ENCODE data around the gene FZR1.

Gene FZR1

GRCh38 chr19:3497757-3498520 is 8.2 kb upstream of the FZR1 start:
- H3K23ac ChIP-seq (ENCODE audit: low read length) = no peak overlapping the region
- no peaks in the 10 kb centered on the region for H3K27me3 ChIP-seq (ENCODE audit: insufficient read depth, low read length)
- H3K79me1 ChIP-seq (ENCODE audit: low read length) = peaks cover 9% of the 10 kb centered on the region
- no peak overlapping the region for H3K4me2 ChIP-seq (ENCODE audit: low read length)
- H2BK120ac ChIP-seq (ENCODE audit: insufficient read depth, low read length, poor library complexity) = no peak overlapping the region
- no peak overlapping the region for H4K91ac ChIP-seq (ENCODE audit: low read depth, low read length)
- H4K8ac ChIP-seq (ENCODE audit: low read depth, low read length) = no peak overlapping the region
- no CpG with 5 or more reads among the region's 5 CpGs for WGBS (ENCODE audit: extremely low coverage, insufficient coverage, insufficient read length)
- H3K9ac ChIP-seq (ENCODE audit: low read length) = no peak overlapping the region
- H2BK5ac ChIP-seq (ENCODE audit: low read depth, low read length, poor library complexity) = no peak overlapping the region
- H3K36me3 ChIP-seq (ENCODE audit: control insufficient read depth in 1 of 2, insufficient read depth in 2 of 2, low read length in 2 of 2) = peaks cover 27 to 35% of the 10 kb centered on the region in 2 experiments
- H3K79me2 ChIP-seq (ENCODE audit: control insufficient read depth, insufficient read depth, low read length, poor library complexity) = peaks cover 9% of the 10 kb centered on the region
- H3K9me3 ChIP-seq (ENCODE audit: insufficient read depth, low read depth, low read length) = no peaks in the 10 kb centered on the region
- no peak overlapping the region for H2BK12ac ChIP-seq (ENCODE audit: low read length)
- no peak overlapping the region for H3K4me3 ChIP-seq (ENCODE audit: low read depth, low read length)
- no peak overlapping the region for H4K12ac ChIP-seq (ENCODE audit: low read depth, low read length)
- no peak overlapping the region for H3K14ac ChIP-seq (ENCODE audit: low read length)
- no peak overlapping the region for H2AK5ac ChIP-seq (ENCODE audit: low read length)
- DNase-seq = no peak
- H3K18ac ChIP-seq (ENCODE audit: low read length) = peak overlapping the region; percentile 17
- no peak overlapping the region for H3K4ac ChIP-seq (ENCODE audit: low read depth, low read length)
- no peak overlapping the region for H3K27ac ChIP-seq (ENCODE audit: low read depth, low read length)
- no peak overlapping the region for H2AFZ ChIP-seq (ENCODE audit: insufficient read depth, low read length, poor library complexity)
- H3K4me1 ChIP-seq (ENCODE audit: control insufficient read depth in 1 of 2, insufficient read depth in 2 of 2, low read length in 2 of 2) = peaks cover 0 to 6% of the 10 kb centered on the region in 2 experiments

DNA sequence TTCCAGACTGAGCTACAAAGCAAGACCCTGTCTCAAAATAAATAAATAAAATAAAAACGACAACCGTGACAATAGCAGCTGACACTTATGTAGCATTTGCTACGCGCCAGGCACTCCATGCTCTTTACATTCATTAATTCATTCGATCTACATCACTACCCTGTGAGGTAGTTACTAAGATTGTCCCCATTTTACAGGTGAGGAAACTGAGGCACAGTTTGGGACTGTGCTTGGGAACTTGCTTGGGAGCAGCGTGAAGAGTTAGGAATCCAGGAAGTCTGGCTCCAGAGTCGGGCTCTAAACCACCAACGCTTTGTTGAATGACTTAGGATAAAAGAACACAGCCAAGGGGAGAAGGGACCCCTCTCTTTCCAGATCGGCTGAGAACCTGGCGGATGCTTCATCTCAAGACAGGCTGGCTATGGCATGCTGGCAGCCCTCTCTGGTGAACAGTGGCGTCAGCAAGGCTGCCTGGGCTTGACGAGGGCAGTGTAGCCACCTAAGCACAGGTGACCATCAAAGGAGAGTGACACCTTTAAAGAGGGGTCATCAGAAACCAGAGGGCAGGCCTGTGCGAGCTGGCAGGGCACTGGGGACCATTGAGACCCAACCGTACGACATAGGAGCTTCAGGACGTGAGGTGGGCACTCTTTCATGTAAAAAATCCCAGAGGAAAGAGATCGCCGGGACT is 6.2 kb upstream of the FZR1 start:
- H3K36me3 ChIP-seq (ENCODE audit: control insufficient read depth in 1 of 2, insufficient read depth in 2 of 2, low read length in 2 of 2) = peaks cover 14 to 20% of the 10 kb centered on the region in 2 experiments
- peaks cover 9% of the 10 kb centered on the region for H3K79me2 ChIP-seq (ENCODE audit: control insufficient read depth, insufficient read depth, low read length, poor library complexity)
- no peak overlapping the region for H2BK12ac ChIP-seq (ENCODE audit: low read length)
- peak overlapping the region; percentile 89 for H4K12ac ChIP-seq (ENCODE audit: low read depth, low read length)
- H3K79me1 ChIP-seq (ENCODE audit: low read length) = peaks cover 9% of the 10 kb centered on the region
- H3K9ac ChIP-seq (ENCODE audit: low read length) = peak overlapping the region; percentile 81
- H3K23ac ChIP-seq (ENCODE audit: low read length) = no peak overlapping the region
- peak overlapping the region; percentile 99 for H2BK120ac ChIP-seq (ENCODE audit: insufficient read depth, low read length, poor library complexity)
- peak overlapping the region; percentile 84 for H3K4me2 ChIP-seq (ENCODE audit: low read length)
- no peaks in the 10 kb centered on the region for H3K9me3 ChIP-seq (ENCODE audit: insufficient read depth, low read depth, low read length)
- H3K14ac ChIP-seq (ENCODE audit: low read length) = peak overlapping the region; percentile 99
- H3K27ac ChIP-seq (ENCODE audit: low read depth, low read length) = no peak overlapping the region
- no peaks in the 10 kb centered on the region for H3K27me3 ChIP-seq (ENCODE audit: insufficient read depth, low read length)
- H4K91ac ChIP-seq (ENCODE audit: low read depth, low read length) = peak overlapping the region; percentile 99
- peak overlapping the region; percentile 98 for H2AFZ ChIP-seq (ENCODE audit: insufficient read depth, low read length, poor library complexity)
- no CpG with 5 or more reads among the region's 18 CpGs for WGBS (ENCODE audit: extremely low coverage, insufficient coverage, insufficient read length)
- H4K8ac ChIP-seq (ENCODE audit: low read depth, low read length) = peak overlapping the region; percentile 95
- H3K4ac ChIP-seq (ENCODE audit: low read depth, low read length) = peak overlapping the region; percentile 83
- peaks cover 0 to 6% of the 10 kb centered on the region in 2 experiments for H3K4me1 ChIP-seq (ENCODE audit: control insufficient read depth in 1 of 2, insufficient read depth in 2 of 2, low read length in 2 of 2)
- peak overlapping the region; percentile 97 for H3K18ac ChIP-seq (ENCODE audit: low read length)
- peak overlapping the region; percentile 89 for H3K4me3 ChIP-seq (ENCODE audit: low read depth, low read length)
- peak overlapping the region; percentile 33 for H2AK5ac ChIP-seq (ENCODE audit: low read length)
- no peak for DNase-seq
- H2BK5ac ChIP-seq (ENCODE audit: low read depth, low read length, poor library complexity) = peak overlapping the region; percentile 99

- Histone ChIP-seq H2BK12ac (ENCODE audit: low read length) (peak within 1 kb of the TSS; percentile 92), H3K9ac (ENCODE audit: low read length) (peak within 1 kb of the TSS; percentile 99), H3K27ac (ENCODE audit: low read depth, low read length) (peak within 1 kb of the TSS; percentile 94), H3K36me3 (ENCODE audit: control insufficient read depth in 1 of 2, insufficient read depth in 2 of 2, low read length in 2 of 2) (peaks cover 10 to 17% of the 10 kb centered on the region in 2 experiments), H3K4me3 (ENCODE audit: low read depth, low read length) (peak within 1 kb of the TSS; percentile 89), H3K14ac (ENCODE audit: low read length) (peak within 1 kb of the TSS; percentile 99), H3K4ac (ENCODE audit: low read depth, low read length) (peak within 1 kb of the TSS; percentile 95), H3K27me3 (ENCODE audit: insufficient read depth, low read length) (no peaks in the 10 kb centered on the region), H4K12ac (ENCODE audit: low read depth, low read length) (peak within 1 kb of the TSS; percentile 89), H2AK5ac (ENCODE audit: low read length) (peak within 1 kb of the TSS; percentile 33), H3K79me1 (ENCODE audit: low read length) (peaks cover 12% of the 10 kb centered on the region), H2AFZ (ENCODE audit: insufficient read depth, low read length, poor library complexity) (peak within 1 kb of the TSS; percentile 98), H3K4me1 (ENCODE audit: control insufficient read depth in 1 of 2, insufficient read depth in 2 of 2, low read length in 2 of 2) (peaks cover 0 to 6% of the 10 kb centered on the region in 2 experiments), H2BK120ac (ENCODE audit: insufficient read depth, low read length, poor library complexity) (peak within 1 kb of the TSS; percentile 99), H4K8ac (ENCODE audit: low read depth, low read length) (peak within 1 kb of the TSS; percentile 95), H3K23ac (ENCODE audit: low read length) (no peak within 1 kb of the TSS), H3K9me3 (ENCODE audit: insufficient read depth, low read depth, low read length) (no peaks in the 10 kb centered on the region), H3K4me2 (ENCODE audit: low read length) (peak within 1 kb of the TSS; percentile 84), H3K18ac (ENCODE audit: low read length) (peak within 1 kb of the TSS; percentile 97), H2BK5ac (ENCODE audit: low read depth, low read length, poor library complexity) (peak within 1 kb of the TSS; percentile 99), H3K79me2 (ENCODE audit: control insufficient read depth, insufficient read depth, low read length, poor library complexity) (peaks cover 10% of the 10 kb centered on the region), H4K91ac (ENCODE audit: low read depth, low read length) (peak within 1 kb of the TSS; percentile 99)
- WGBS (ENCODE audit: extremely low coverage, insufficient coverage, insufficient read length) = no CpG with 5 or more reads among the region's 52 CpGs
- peak; percentile 98 to 99 for DNase-seq
These were observed 5.5 kb upstream of the FZR1 start, which contains the start of gene DOHH for GRCh38 chr19:3500429-3501101. DOHH (minus strand) TSS chr19:3500674; CDS start chr19:3496814, 3,860 bp downstream.

- Histone ChIP-seq H2AFZ (ENCODE audit: insufficient read depth, low read length, poor library complexity) (no peak overlapping the region), H4K12ac (ENCODE audit: low read depth, low read length) (no peak overlapping the region), H4K8ac (ENCODE audit: low read depth, low read length) (no peak overlapping the region), H2BK120ac (ENCODE audit: insufficient read depth, low read length, poor library complexity) (no peak overlapping the region), H3K27ac (ENCODE audit: low read depth, low read length) (no peak overlapping the region), H3K9ac (ENCODE audit: low read length) (no peak overlapping the region), H3K4ac (ENCODE audit: low read depth, low read length) (no peak overlapping the region), H2BK5ac (ENCODE audit: low read depth, low read length, poor library complexity) (no peak overlapping the region), H2BK12ac (ENCODE audit: low read length) (no peak overlapping the region), H3K79me1 (ENCODE audit: low read length) (peaks cover 20% of the 10 kb centered on the region), H3K23ac (ENCODE audit: low read length) (no peak overlapping the region), H3K79me2 (ENCODE audit: control insufficient read depth, insufficient read depth, low read length, poor library complexity) (peaks cover 19% of the 10 kb centered on the region), H4K91ac (ENCODE audit: low read depth, low read length) (no peak overlapping the region), H3K4me3 (ENCODE audit: low read depth, low read length) (no peak overlapping the region), H3K27me3 (ENCODE audit: insufficient read depth, low read length) (no peaks in the 10 kb centered on the region), H3K14ac (ENCODE audit: low read length) (no peak overlapping the region), H3K9me3 (ENCODE audit: insufficient read depth, low read depth, low read length) (no peaks in the 10 kb centered on the region), H3K4me1 (ENCODE audit: control insufficient read depth in 1 of 2, insufficient read depth in 2 of 2, low read length in 2 of 2) (peaks cover 0 to 6% of the 10 kb centered on the region in 2 experiments), H3K4me2 (ENCODE audit: low read length) (no peak overlapping the region), H3K36me3 (ENCODE audit: control insufficient read depth in 1 of 2, insufficient read depth in 2 of 2, low read length in 2 of 2) (peaks cover under 1 to 6% of the 10 kb centered on the region in 2 experiments), H3K18ac (ENCODE audit: low read length) (no peak overlapping the region), H2AK5ac (ENCODE audit: low read length) (no peak overlapping the region)
- no CpG with 5 or more reads among the region's 3 CpGs for WGBS (ENCODE audit: extremely low coverage, insufficient coverage, insufficient read length)
- DNase-seq = no peak
These were observed 4.3 kb upstream of the FZR1 start for GRCh38 chr19:3501780-3502179.
